Small intestine (tissue), 7 donors: Measurements from ENCODE around the gene WDR82. TPM values are rescaled to one million over a fixed set of nuclear protein-coding genes. Genes with fewer than 3 reads are reported as not detected.
A peak's percentile ranks its signal among the peaks of the same experiment; 100 is the strongest.

Source experiments
- DNase-seq, 2 donors: peaks; one replicate each; pipeline versions ENCODE4 v3.0.0 to v3.0.0-alpha.2; 2013
- FAIRE-seq: peaks from 2 replicates; lab custom pipeline; 2012; peaks lifted over from hg19 to GRCh38; lab: Jason Lieb, UNC
- H3K27ac ChIP-seq, 3 donors: one replicate each; pipeline ENCODE4 v1.5.1; 2013; ENCODE audit warnings: low read length in 2 of 3, mild to moderate bottlenecking in 2 of 3, control low read depth in 1 of 3, inconsistent platforms in 1 of 3, low read depth in 1 of 3, moderate library complexity in 1 of 3
- H3K27me3 ChIP-seq, 3 donors: one replicate each; pipeline ENCODE4 v1.6.1; 2013; ENCODE audit warnings: low read length in 3 of 3, inconsistent platforms in 1 of 3; ENCODE audit not compliant: control insufficient read depth in 3 of 3, insufficient read depth in 3 of 3
- H3K36me3 ChIP-seq, 3 donors: one replicate each; pipeline ENCODE4 v1.6.1; 2013; ENCODE audit warnings: low read length in 3 of 3, inconsistent platforms in 1 of 3, low read depth in 1 of 3, mild to moderate bottlenecking in 1 of 3, moderate library complexity in 1 of 3; ENCODE audit not compliant: control insufficient read depth in 3 of 3, insufficient read depth in 2 of 3
- H3K4me1 ChIP-seq, 3 donors: one replicate each; pipeline ENCODE4 v1.6.1; 2013; ENCODE audit warnings: low read length in 2 of 3, inconsistent platforms in 1 of 3, low read depth in 1 of 3, mild to moderate bottlenecking in 1 of 3, moderate library complexity in 1 of 3; ENCODE audit not compliant: control insufficient read depth in 3 of 3, insufficient read depth in 2 of 3
- H3K4me3 ChIP-seq, 3 donors: one replicate each; pipeline ENCODE4 v1.5.1; 2013; ENCODE audit warnings: low read length in 3 of 3, control low read depth in 1 of 3, inconsistent platforms in 1 of 3, low read depth in 1 of 3, mild to moderate bottlenecking in 1 of 3, moderate library complexity in 1 of 3
- H3K9me3 ChIP-seq, 2 donors: one replicate each; pipeline ENCODE4 v1.6.1; 2013; ENCODE audit warnings: low read depth in 1 of 2, low read length in 1 of 2; ENCODE audit not compliant: control insufficient read depth in 2 of 2, insufficient read depth in 1 of 2
- WGBS, 3 donors: extraction: QIAGEN DNeasy Blood & Tissue Kit; methylation state at CpG; one replicate each; pipeline ENCODE4 v1.1.7; 2013; 5-methylcytosine and 5-hydroxymethylcytosine counted together
- polyA plus RNA-seq, 4 donors: library from polyadenylated mRNA; stranded (reverse) in 3 of 4; unstranded in 1 of 4; fragments of 200-250 nt in 3 of 4; fragments of 120-200 nt in 1 of 4; gene quantifications; one replicate each; pipeline versions ENCODE4 v1.2.1 to v1.2.3, GENCODE V29; 2013
- donor health status: healthy with polysubstance abuse.
- donor health status: control.
- donor health status: control.
- donor health status: Bipolar disorder and iron deficiency.
- donor health status: healthy.

Gene WDR82
- polyA plus RNA-seq, 4 donors, result 25.9 to 64.3 (median 36.1) TPM

DNA sequence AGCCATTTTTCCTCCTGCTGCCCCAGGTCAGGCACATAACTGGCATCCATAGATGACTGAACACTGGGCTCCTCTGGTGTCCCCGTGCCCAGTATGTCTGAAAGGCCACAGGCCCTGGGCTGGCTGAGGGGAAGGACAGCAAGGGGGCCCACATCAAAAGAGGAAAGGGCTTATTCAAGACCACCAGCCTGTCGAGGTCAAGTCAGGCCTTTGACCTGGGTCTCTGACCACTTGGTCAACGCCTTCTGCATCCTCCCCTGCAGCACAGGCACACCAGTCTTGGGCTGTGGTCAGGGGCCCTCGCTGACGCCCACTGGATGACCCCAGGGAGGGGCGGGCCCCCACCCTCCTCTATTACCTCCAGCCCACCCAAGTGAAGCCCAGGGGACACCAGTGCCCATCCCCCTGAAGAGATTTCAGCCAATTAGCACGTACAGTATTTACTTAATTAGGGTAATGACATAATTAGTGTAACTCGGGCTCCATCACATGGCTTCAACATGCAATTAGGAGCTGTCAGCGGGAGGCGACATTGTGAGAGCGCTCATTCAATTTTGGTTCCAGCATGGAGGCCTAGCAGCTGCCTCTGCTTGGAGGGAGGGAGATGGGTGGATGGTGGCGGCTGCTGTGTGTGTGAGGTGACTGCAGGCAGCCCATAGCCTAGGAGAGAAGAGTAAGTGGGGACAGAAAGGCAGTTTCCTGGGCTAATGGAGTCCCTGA is 24.1 kb upstream of the WDR82 start:
- no peaks in the 10 kb centered on the region for H3K9me3 ChIP-seq
- WGBS, 3 donors, result 87 to 89% (median 89%) methylated on average over 11 to 12 of the region's 12 CpGs
- no peak overlapping the region for H3K27ac ChIP-seq
- peaks cover 0 to 28% (median 0%) of the 10 kb centered on the region in 3 donors for H3K36me3 ChIP-seq
- no peak overlapping the region for H3K4me3 ChIP-seq
- H3K27me3 ChIP-seq, result no peaks in the 10 kb centered on the region
- H3K4me1 ChIP-seq, result peaks cover 0 to 72% (median 22%) of the 10 kb centered on the region in 3 donors
- FAIRE-seq, result no peak
- no peak for DNase-seq

DNA sequence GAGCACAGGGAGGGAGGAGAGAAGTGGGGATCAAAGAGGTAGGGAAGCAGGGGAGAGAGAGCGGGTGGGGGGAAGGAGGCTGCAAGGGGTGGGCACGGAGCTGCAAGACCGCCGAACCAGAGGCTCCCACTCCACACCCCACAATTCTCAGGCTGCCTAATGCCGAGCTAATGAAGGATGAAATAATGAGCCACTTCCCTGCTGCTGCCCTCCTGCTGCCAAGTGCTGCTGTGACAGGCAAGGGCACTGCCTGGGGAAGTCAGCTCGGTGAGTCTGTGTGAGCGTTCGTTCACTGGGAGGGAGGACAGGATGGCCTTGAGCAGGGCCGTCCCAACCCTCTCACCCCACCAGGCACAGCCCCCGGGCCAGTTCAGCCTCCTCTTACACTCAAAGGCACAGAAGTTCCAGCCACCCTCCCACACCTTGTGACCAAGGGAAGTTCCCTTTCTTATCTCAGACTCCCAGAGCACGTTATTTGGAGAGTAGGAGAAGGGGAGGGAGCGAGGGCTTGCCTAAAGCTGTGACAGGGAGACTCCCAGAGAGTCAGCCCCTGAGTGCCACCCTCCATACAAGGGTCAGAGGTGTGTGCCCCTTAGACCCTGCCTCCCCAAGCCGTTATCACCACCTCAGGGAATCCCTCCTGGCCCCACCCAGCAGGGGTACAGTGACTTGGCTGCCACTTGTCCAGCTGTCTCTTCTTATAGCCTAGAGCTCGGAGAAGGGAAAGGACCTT is 21.6 kb upstream of the WDR82 start:
- no peak for FAIRE-seq
- Histone ChIP-seq H3K4me1 (peaks cover 0 to 48% (median 7%) of the 10 kb centered on the region in 3 donors), H3K4me3 (no peak overlapping the region), H3K27me3 (no peaks in the 10 kb centered on the region), H3K9me3 (no peaks in the 10 kb centered on the region), H3K27ac (peak overlapping the region in 1 of 3 donors; percentile 54), H3K36me3 (peaks cover 0 to 44% (median 1%) of the 10 kb centered on the region in 3 donors)
- peak; percentile 63 to 85 for DNase-seq
- 6 to 36% (median 22%) methylated on average over 12 to 14 of the region's 14 CpGs for WGBS, 3 donors

DNA sequence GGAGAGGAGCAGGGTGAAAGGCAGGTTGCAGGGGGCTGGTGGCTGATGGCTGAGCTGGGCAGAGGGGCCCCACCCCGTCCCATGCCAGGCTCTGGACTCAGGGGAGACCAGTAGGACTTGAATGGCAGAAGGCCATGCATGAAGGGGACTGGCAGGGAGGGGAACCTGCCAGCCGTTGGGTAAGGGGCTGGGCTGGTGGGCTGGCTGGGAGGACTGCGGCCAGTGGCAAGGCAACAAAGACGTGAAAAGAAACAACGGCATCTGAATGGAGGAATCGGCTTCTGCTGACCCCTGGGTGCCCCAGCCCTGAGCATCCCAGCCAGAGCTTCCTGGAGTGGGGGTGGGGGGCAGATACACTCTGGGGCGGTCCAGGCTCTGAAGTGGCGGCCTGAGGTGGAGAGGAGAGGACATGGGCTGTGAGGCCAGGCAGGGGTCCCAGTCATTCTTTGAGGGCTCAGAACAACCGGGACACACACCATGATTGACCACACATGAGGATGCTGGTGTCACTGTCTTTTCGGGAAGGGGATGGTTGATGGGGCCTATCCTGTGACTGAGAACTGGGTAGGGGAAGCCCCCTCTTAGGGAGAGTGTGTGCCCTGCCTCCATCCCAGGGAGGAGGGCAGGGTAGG is 20.9 kb upstream of the WDR82 start:
- Histone ChIP-seq H3K9me3 (no peaks in the 10 kb centered on the region), H3K36me3 (peaks cover 0 to 44% (median 2%) of the 10 kb centered on the region in 3 donors), H3K27ac (peak overlapping the region in 1 of 3 donors; percentile 54), H3K4me1 (peaks cover 0 to 42% (median 2%) of the 10 kb centered on the region in 3 donors), H3K4me3 (no peak overlapping the region), H3K27me3 (no peaks in the 10 kb centered on the region)
- DNase-seq (peak in 1 of 2 donors; percentile 42), FAIRE-seq (no peak)
- 14 to 39% (median 38%) methylated on average over 9 to 10 of the region's 10 CpGs for WGBS, 3 donors

DNA sequence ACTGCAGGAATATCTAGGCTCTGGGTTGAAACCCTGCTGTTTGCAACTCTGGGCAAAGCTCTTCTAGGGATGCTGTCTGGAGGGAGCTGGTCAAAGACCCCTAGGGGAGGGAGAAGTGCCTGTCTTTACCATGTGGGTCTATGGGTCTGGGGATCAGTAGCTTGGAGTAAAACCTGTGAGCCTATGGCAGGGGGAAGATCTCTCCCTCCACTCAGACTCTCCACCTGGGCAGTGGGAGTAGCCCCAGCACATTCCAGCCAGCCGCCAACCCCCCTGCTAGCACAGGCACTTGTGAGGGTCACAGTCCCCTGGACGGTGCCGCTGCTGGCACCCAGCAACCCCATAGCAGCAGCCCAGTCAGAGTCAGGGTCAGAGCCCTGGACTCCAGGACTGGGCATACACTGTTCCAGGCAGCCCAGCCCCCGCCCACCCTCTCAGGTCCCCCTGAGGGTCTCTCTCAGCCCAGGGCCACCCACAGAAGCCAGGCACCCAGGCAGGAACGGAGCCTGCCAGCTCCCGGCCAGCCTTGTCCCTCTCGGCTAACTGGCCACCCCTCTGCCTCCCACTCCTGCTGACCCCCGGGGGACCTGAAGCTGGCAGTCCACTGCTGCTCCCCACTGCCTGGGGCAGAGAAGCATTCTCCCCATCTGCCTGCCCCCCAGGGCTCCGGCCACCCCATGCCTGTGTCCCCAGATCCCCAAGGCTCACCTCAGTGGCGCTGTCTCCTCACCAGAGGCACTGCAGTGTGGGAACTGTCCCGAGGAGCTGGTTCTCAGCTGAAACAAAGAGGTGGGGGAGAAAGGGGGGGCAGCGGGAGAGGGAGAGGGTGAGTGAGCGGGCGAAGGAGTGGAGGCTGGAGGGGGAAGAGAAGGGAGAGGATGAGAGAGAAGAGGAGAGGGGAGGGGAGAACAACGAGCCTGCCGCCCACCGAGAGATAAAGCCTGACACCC is 20.0 kb upstream of the WDR82 start:
- WGBS, 3 donors, result 10 to 33% (median 27%) methylated on average over 16 to 17 of the region's 17 CpGs
- peak in 1 of 2 donors; percentile 70 for DNase-seq
- peak overlapping the region in 1 of 3 donors; percentile 35 for H3K4me3 ChIP-seq

DNA sequence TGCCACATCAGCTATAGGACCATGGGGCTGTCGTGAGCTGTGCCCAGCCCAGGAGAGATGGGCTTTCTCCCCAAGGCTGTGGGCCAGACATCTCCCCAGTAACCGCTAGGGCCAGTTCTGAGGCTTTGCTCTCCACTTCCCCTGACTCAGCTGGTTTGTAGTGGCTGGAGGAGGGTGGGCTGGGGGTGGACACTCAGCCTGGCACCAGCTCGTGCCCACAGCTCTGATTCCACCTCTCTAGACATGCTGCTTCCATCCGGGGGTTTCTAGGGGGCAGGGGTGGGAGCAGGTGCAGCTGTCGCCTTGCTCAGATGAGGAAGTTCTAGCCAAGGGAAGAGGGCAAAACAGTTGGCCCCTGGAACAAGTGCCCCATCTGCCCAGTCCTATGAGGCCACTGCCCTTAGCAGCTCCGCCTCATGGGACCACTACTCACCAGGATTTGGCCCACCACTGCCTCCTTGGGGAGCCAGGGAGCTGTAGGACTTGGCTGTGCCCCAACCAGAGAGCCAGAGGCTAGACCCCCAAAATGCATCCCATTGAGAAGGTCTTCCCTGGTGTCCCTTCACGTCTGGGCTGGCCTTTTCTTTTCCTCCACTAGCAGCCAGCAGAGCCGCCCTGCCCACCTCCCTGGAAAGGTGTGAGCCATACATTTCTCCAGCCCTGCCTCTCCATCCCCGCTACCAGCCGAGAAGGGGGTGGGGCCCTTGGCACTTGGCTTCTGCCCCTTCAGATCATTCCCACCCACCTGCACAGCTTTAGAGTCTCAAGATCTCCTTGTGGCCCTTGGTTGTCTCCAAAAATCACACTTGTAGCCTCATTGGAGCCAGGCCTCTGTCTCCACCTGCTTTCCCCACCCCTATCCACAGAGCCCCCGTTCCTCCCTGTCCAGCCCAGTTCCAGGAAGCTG is 19.0 kb upstream of the WDR82 start:
- Histone ChIP-seq H3K4me1 (peaks cover 0 to 58% (median 3%) of the 10 kb centered on the region in 3 donors), H3K27ac (no peak overlapping the region), H3K27me3 (no peaks in the 10 kb centered on the region), H3K4me3 (peak overlapping the region in 1 of 3 donors; percentile 35), H3K36me3 (peaks cover 0 to 53% (median 4%) of the 10 kb centered on the region in 3 donors), H3K9me3 (no peaks in the 10 kb centered on the region)
- DNase-seq (peak in 1 of 2 donors; percentile 26), FAIRE-seq (no peak)
- 54 to 68% (median 55%) methylated on average over 10 to 11 of the region's 11 CpGs for WGBS, 3 donors

More for the DNA sequence above, 20.0 kb upstream of the WDR82 start:
- H3K4me1 ChIP-seq, result peaks cover 0 to 51% (median 2%) of the 10 kb centered on the region in 3 donors
- peaks cover 0 to 46% (median 2%) of the 10 kb centered on the region in 3 donors for H3K36me3 ChIP-seq
- no peaks in the 10 kb centered on the region for H3K9me3 ChIP-seq
- no peak for FAIRE-seq
- H3K27me3 ChIP-seq, result no peaks in the 10 kb centered on the region
- H3K27ac ChIP-seq, result no peak overlapping the region

DNA sequence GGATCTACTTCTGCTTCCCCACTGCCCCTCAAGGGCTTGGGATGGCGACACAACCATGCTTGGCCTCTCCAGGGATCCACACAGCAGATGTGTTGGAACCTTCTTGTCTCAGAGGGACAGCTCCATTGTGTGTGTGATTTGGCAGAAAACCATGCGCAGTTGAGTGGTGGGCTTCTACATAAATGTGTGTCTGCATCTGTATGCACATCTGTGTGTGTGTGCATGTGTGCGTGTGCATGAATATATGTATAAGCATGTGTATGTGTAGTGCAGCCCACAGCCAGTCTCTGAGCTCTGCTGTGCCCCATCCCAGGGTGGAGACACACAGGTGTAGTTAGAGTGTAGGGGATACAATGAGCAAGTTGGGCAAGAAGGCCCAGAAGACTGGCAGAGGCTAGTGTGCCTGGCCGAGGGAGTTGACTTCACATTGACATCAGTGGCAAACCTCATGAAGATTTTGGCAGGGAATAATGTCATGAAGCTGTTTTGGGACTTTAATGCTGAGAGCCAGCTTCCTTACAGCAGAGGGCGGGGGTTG is 17.3 kb upstream of the WDR82 start:
- Histone ChIP-seq H3K27ac (no peak overlapping the region), H3K4me1 (peaks cover 0 to 61% (median 9%) of the 10 kb centered on the region in 3 donors), H3K4me3 (no peak overlapping the region), H3K9me3 (no peaks in the 10 kb centered on the region), H3K36me3 (peaks cover 0 to 71% (median 6%) of the 10 kb centered on the region in 3 donors), H3K27me3 (no peaks in the 10 kb centered on the region)
- FAIRE-seq (no peak), DNase-seq (no peak)
- 91 to 92% (median 91%) methylated on average over 5 of the region's 5 CpGs for WGBS, 3 donors
